CD14-positive monocyte (primary cell): ENCODE results near the gene ARSI. TPM values are rescaled to one million over a fixed set of nuclear protein-coding genes. Genes with fewer than 3 reads are reported as not detected.

ENCODE experiments used
- DNase-seq, 3 donors: peaks; one replicate each; pipeline ENCODE4 v3.0.0-alpha.2; 2011 to 2022
- H2AFZ ChIP-seq: 2 replicates; pipeline ENCODE4 v1.6.0; 2012; ENCODE audit warnings: mild to moderate bottlenecking, low read depth, low read length, inconsistent platforms; ENCODE audit not compliant: insufficient read depth, poor library complexity, severe bottlenecking
- H3K27ac ChIP-seq, 2 donors: 1 replicate in 1 of 2; 2 replicates in 1 of 2; pipeline ENCODE4 v1.5.1; 2012 to 2013; ENCODE audit warnings: low read length in 2 of 2, control low read depth in 1 of 2, inconsistent platforms in 1 of 2, low read depth in 1 of 2, mild to moderate bottlenecking in 1 of 2
- H3K27me3 ChIP-seq, 2 donors: one replicate each; pipeline versions ENCODE4 v1.6.0 to v1.6.1; 2011 to 2013; ENCODE audit warnings: low read length in 2 of 2; ENCODE audit not compliant: control insufficient read depth in 2 of 2, insufficient read depth in 2 of 2
- H3K36me3 ChIP-seq, 2 donors: replicated peaks in 1 of 2; 1 replicate in 1 of 2; 2 replicates in 1 of 2; pipeline versions ENCODE4 v1.5.1 to v1.6.1; 2012 to 2013; ENCODE audit warnings: low read length in 2 of 2, control low read depth in 1 of 2, inconsistent platforms in 1 of 2, mild to moderate bottlenecking in 1 of 2; ENCODE audit not compliant: insufficient read depth in 2 of 2, control insufficient read depth in 1 of 2
- H3K4me1 ChIP-seq, 2 donors: 1 replicate in 1 of 2; 2 replicates in 1 of 2; pipeline versions ENCODE4 v1.5.1 to v1.6.1; 2012 to 2013; ENCODE audit warnings: low read length in 2 of 2, control low read depth in 1 of 2, inconsistent platforms in 1 of 2, mild to moderate bottlenecking in 1 of 2, moderate library complexity in 1 of 2; ENCODE audit not compliant: insufficient read depth in 2 of 2, control insufficient read depth in 1 of 2
- H3K4me2 ChIP-seq: replicated peaks from 2 replicates; pipeline ENCODE3; 2012; ENCODE audit warnings: low read length, moderate library complexity, mild to moderate bottlenecking; ENCODE audit not compliant: poor library complexity, severe bottlenecking; ENCODE audit errors: extremely low read depth
- H3K4me3 ChIP-seq, 3 experiments: fragments of 200-600 bp in 1 of 3; sonication (generic) in 1 of 3; replicated peaks in 1 of 3; 1 replicate in 2 of 3; 2 replicates in 1 of 3; pipeline ENCODE4 v1.5.1; 2011 to 2013; ENCODE audit warnings: low read length in 3 of 3, mild to moderate bottlenecking in 3 of 3, control low read depth in 2 of 3, low read depth in 2 of 3, inconsistent platforms in 1 of 3, moderate library complexity in 1 of 3
- H3K79me2 ChIP-seq: 2 replicates; pipeline ENCODE4 v1.6.0; 2012; ENCODE audit warnings: mild to moderate bottlenecking, control low read depth, inconsistent platforms, low read length, moderate library complexity; ENCODE audit not compliant: insufficient read depth
- H3K9ac ChIP-seq: 2 replicates; pipeline ENCODE4 v1.6.0; 2017; ENCODE audit warnings: low read length, mild to moderate bottlenecking; ENCODE audit not compliant: insufficient read depth, poor library complexity, severe bottlenecking
- H3K9me3 ChIP-seq, 2 donors: replicated peaks in 1 of 2; 1 replicate in 1 of 2; 2 replicates in 1 of 2; pipeline versions ENCODE4 v1.5.1 to v1.6.1; 2012 to 2013; ENCODE audit warnings: low read length in 2 of 2, control low read depth in 1 of 2; ENCODE audit not compliant: control insufficient read depth in 1 of 2, insufficient read depth in 1 of 2
- H4K20me1 ChIP-seq: 2 replicates; pipeline ENCODE4 v1.6.0; 2012; ENCODE audit warnings: mild to moderate bottlenecking, low read length, control low read depth, moderate library complexity; ENCODE audit not compliant: insufficient read depth
- H3K27ac Mint-ChIP-seq, 7 donors: one replicate each; pipeline ENCODE4 v1.8.0; 2020; ENCODE audit warnings: mild to moderate bottlenecking in 7 of 7, mixed read lengths in 7 of 7, moderate library complexity in 6 of 7, inconsistent platforms in 2 of 7
- H3K27me3 Mint-ChIP-seq, 3 donors: one replicate each; pipeline ENCODE4 v1.8.0; 2021 to 2022; ENCODE audit warnings: low read depth in 3 of 3, mild to moderate bottlenecking in 3 of 3, mixed read lengths in 3 of 3, moderate library complexity in 3 of 3, inconsistent platforms in 1 of 3
- H3K36me3 Mint-ChIP-seq, 2 donors: one replicate each; pipeline ENCODE4 v1.8.0; 2020; ENCODE audit warnings: mixed read lengths in 2 of 2, inconsistent platforms in 1 of 2, mild to moderate bottlenecking in 1 of 2
- H3K4me1 Mint-ChIP-seq: one replicate; pipeline ENCODE4 v1.8.0; 2020; ENCODE audit warnings: mild to moderate bottlenecking, mixed read lengths
- H3K4me3 Mint-ChIP-seq, 2 donors: one replicate each; pipeline ENCODE4 v1.8.0; 2020; ENCODE audit warnings: mild to moderate bottlenecking in 2 of 2, mixed read lengths in 2 of 2, moderate library complexity in 1 of 2
- H3K9me3 Mint-ChIP-seq, 7 donors: one replicate each; pipeline ENCODE4 v1.8.0; 2020 to 2022; ENCODE audit warnings: mixed read lengths in 7 of 7, mild to moderate bottlenecking in 6 of 7, moderate library complexity in 6 of 7, inconsistent platforms in 2 of 7
- CTCF ChIP-seq: fragments of 200-600 bp; IDR thresholded peaks from one replicate; pipeline ENCODE4 v1.8.0; 2022; ENCODE audit warnings: antibody characterized with exemption, mild to moderate bottlenecking
- WGBS: methylation state at CpG from one replicate; pipeline ENCODE4 v1.1.5; 2013; ENCODE audit warnings: missing lambda C conversion rate; ENCODE audit not compliant: insufficient coverage; 5-methylcytosine and 5-hydroxymethylcytosine counted together
- intact Hi-C, 2 donors: fragments of 100-400 bp; cut with micrococcal nuclease; formaldehyde crosslinking; loops; one replicate each; pipeline versions ENCODE4 v1.15.0 to v1.15.1; 2023
- polyA plus RNA-seq, 3 donors: library from polyadenylated mRNA; depleted of rRNA in 1 of 3; unstranded in 2 of 3; stranded (reverse) in 1 of 3; fragments of 300-500 nt in 2 of 3; fragments of >200 nt in 1 of 3; fragmentation: Illumina TruSeq in 2 of 3; gene quantifications; 1 replicate in 2 of 3; 2 replicates in 1 of 3; pipeline ENCODE4 v1.2.3, GENCODE V29; 2012 to 2021

The ARSI gene
- polyA plus RNA-seq, 3 donors = not detected

GRCh38 chr5:150301901-150302300, 804 bp downstream of the ARSI start:
- peak overlapping the region in 1 of 2 donors; percentile 68 for H3K4me3 Mint-ChIP-seq
- H3K36me3 ChIP-seq = no peaks in the 10 kb centered on the region
- H3K9me3 ChIP-seq = peaks cover 0 to 6% of the 10 kb centered on the region in 2 donors
- H3K27ac Mint-ChIP-seq = no peak overlapping the region
- H3K4me2 ChIP-seq = no peak overlapping the region
- H3K36me3 Mint-ChIP-seq = no peaks in the 10 kb centered on the region
- no peak overlapping the region for H3K4me3 ChIP-seq
- no peaks in the 10 kb centered on the region for H3K4me1 ChIP-seq
- H2AFZ ChIP-seq = no peak overlapping the region
- no peak for DNase-seq
- H3K27me3 ChIP-seq = peaks cover 31 to 46% of the 10 kb centered on the region in 2 donors
- H3K9ac ChIP-seq = no peak overlapping the region
- intact Hi-C loops = no loop called here
- WGBS = 27% methylated on average over 22 of the region's 22 CpGs
- H3K27ac ChIP-seq = no peak overlapping the region
- H3K27me3 Mint-ChIP-seq = peaks cover 33 to 50% (median 37%) of the 10 kb centered on the region in 3 donors
- H3K9me3 Mint-ChIP-seq = peaks cover 0 to 9% (median 2%) of the 10 kb centered on the region in 7 donors
- H3K79me2 ChIP-seq = no peaks in the 10 kb centered on the region
- no peaks in the 10 kb centered on the region for H4K20me1 ChIP-seq
- no peak for TF ChIP-seq CTCF
- peaks cover 2% of the 10 kb centered on the region for H3K4me1 Mint-ChIP-seq

GRCh38 chr5:150301170-150301505, 1.6 kb downstream of the ARSI start:
- Histone ChIP-seq H3K27ac (no peak overlapping the region), H3K9me3 (peaks cover 0 to 6% of the 10 kb centered on the region in 2 donors), H3K9ac (no peak overlapping the region), H3K36me3 (no peaks in the 10 kb centered on the region), H4K20me1 (no peaks in the 10 kb centered on the region), H3K4me1 (no peaks in the 10 kb centered on the region), H3K79me2 (no peaks in the 10 kb centered on the region), H2AFZ (no peak overlapping the region), H3K27me3 (peaks cover 31 to 46% of the 10 kb centered on the region in 2 donors), H3K4me3 (no peak overlapping the region), H3K4me2 (no peak overlapping the region)
- H3K27me3 Mint-ChIP-seq = peaks cover 33 to 50% (median 37%) of the 10 kb centered on the region in 3 donors
- intact Hi-C loops = no loop called here
- H3K27ac Mint-ChIP-seq = no peak overlapping the region
- H3K9me3 Mint-ChIP-seq = peaks cover 0 to 9% (median 2%) of the 10 kb centered on the region in 7 donors
- H3K4me3 Mint-ChIP-seq = peak overlapping the region in 1 of 2 donors; percentile 33
- TF ChIP-seq CTCF = no peak
- no peak for DNase-seq
- peaks cover 2% of the 10 kb centered on the region for H3K4me1 Mint-ChIP-seq
- WGBS = 80% methylated on average over 1 of the region's 1 CpG
- no peaks in the 10 kb centered on the region for H3K36me3 Mint-ChIP-seq
